ENCODE results near the gene CHSY1. TPM values are rescaled to one million over a fixed set of nuclear protein-coding genes. Genes with fewer than 3 reads are reported as not detected.
"Not testable (repeated sequence)": the region's sequence is repeated elsewhere in the genome, so short reads cannot be mapped to it uniquely, and the experiment has no call there.

Gene CHSY1
- total and polyA plus RNA-seq, 7 donors: 1.8 to 13.6 (median 11.2) TPM

- intact Hi-C loops (cut with DNase I): no loop called here
- 96% methylated on average over 4 of the region's 4 CpGs for WGBS, 2 donors
- Histone ChIP-seq H3K27me3 (no peaks in the 10 kb centered on the region), H3K4me3 (no peak overlapping the region), H3K9me3 (no peaks in the 10 kb centered on the region), H3K36me3 (no peaks in the 10 kb centered on the region), H3K27ac (no peak overlapping the region), H3K4me1 (peaks cover 0 to 24% (median 14%) of the 10 kb centered on the region in 4 donors)
- TF ChIP-seq CTCF (IDR thresholded peaks at IDR 0.05) (no peak), POLR2A (IDR thresholded peaks at IDR 0.05) (no peak), EP300 (IDR thresholded peaks at IDR 0.05) (no peak), POLR2AphosphoS5 (IDR thresholded peaks at IDR 0.05) (no peak)
- no peak for DNase-seq
These were observed 36.2 kb downstream of the CHSY1 start for GRCh38 chr15:101215681-101216080.

- intact Hi-C loops (cut with DNase I); H3K27ac ChIP-seq; DNase-seq; H3K4me3 ChIP-seq; H3K36me3 ChIP-seq; H3K9me3 ChIP-seq; H3K27me3 ChIP-seq: not testable (repeated sequence)
- H3K4me1 ChIP-seq: peaks cover 0 to 34% (median 18%) of the 10 kb centered on the region in 4 donors
- WGBS, 2 donors: 96 to 98% methylated on average over 6 of the region's 6 CpGs
These were observed 37.3 kb downstream of the CHSY1 start for GRCh38 chr15:101214435-101215097.

- TF ChIP-seq POLR2AphosphoS5 (IDR thresholded peaks at IDR 0.05): no peak
- no peak for TF ChIP-seq POLR2A (IDR thresholded peaks at IDR 0.05)
- TF ChIP-seq EP300 (IDR thresholded peaks at IDR 0.05): no peak
- TF ChIP-seq CTCF (IDR thresholded peaks at IDR 0.05): no peak
- DNase-seq: no peak
- H3K36me3 ChIP-seq: no peaks in the 10 kb centered on the region
- WGBS, 2 donors: 90 to 94% methylated on average over 5 of the region's 5 CpGs
- no peaks in the 10 kb centered on the region for H3K9me3 ChIP-seq
- H3K4me3 ChIP-seq: no peak overlapping the region
- no peaks in the 10 kb centered on the region for H3K27me3 ChIP-seq
- peaks cover 0 to 44% (median 28%) of the 10 kb centered on the region in 4 donors for H3K4me1 ChIP-seq
- H3K27ac ChIP-seq: no peak overlapping the region
- intact Hi-C loops (cut with DNase I): no loop called here
These were observed 38.3 kb downstream of the CHSY1 start for GRCh38 chr15:101213570-101213969.

- no peak for DNase-seq
- no peaks in the 10 kb centered on the region for H3K9me3 ChIP-seq
- WGBS, 2 donors: 78 to 83% methylated on average over 3 of the region's 3 CpGs
- H3K27ac ChIP-seq: no peak overlapping the region
- TF ChIP-seq POLR2AphosphoS5 (IDR thresholded peaks at IDR 0.05): no peak
- no peak for TF ChIP-seq CTCF (IDR thresholded peaks at IDR 0.05)
- TF ChIP-seq EP300 (IDR thresholded peaks at IDR 0.05): no peak
- TF ChIP-seq POLR2A (IDR thresholded peaks at IDR 0.05): no peak
- H3K4me1 ChIP-seq: peaks cover 0 to 46% (median 29%) of the 10 kb centered on the region in 4 donors
- H3K27me3 ChIP-seq: no peaks in the 10 kb centered on the region
- intact Hi-C loops (cut with DNase I): no loop called here
- no peak overlapping the region for H3K4me3 ChIP-seq
- no peaks in the 10 kb centered on the region for H3K36me3 ChIP-seq
These were observed 38.7 kb downstream of the CHSY1 start for GRCh38 chr15:101213147-101213546.

GRCh38 chr15:101211897-101212296, 40.0 kb downstream of the CHSY1 start:
- 38 to 74% methylated on average over 4 of the region's 4 CpGs for whole genome bisulfite sequencing, 2 donors
- TF ChIP-seq CTCF (IDR thresholded peaks at IDR 0.05) (no peak), EP300 (IDR thresholded peaks at IDR 0.05) (no peak), POLR2A (IDR thresholded peaks at IDR 0.05) (no peak), POLR2AphosphoS5 (IDR thresholded peaks at IDR 0.05) (no peak)
- Histone ChIP-seq H3K27ac (no peak overlapping the region), H3K9me3 (no peaks in the 10 kb centered on the region), H3K4me1 (peaks cover 0 to 52% (median 32%) of the 10 kb centered on the region in 4 donors), H3K27me3 (no peaks in the 10 kb centered on the region), H3K4me3 (no peak overlapping the region), H3K36me3 (no peaks in the 10 kb centered on the region)
- no peak for DNase-seq
- intact Hi-C loops (cut with DNase I): no loop called here
